NCI-H524 treated with DMSO at 0.1 percent for 48 hours (cell line): ENCODE data around the gene CNTD1.

Experiments used
- DNase-seq: peaks from one replicate; lab custom pipeline; 2025; lab: John Stamatoyannopoulos, UW

Gene CNTD1

DNA sequence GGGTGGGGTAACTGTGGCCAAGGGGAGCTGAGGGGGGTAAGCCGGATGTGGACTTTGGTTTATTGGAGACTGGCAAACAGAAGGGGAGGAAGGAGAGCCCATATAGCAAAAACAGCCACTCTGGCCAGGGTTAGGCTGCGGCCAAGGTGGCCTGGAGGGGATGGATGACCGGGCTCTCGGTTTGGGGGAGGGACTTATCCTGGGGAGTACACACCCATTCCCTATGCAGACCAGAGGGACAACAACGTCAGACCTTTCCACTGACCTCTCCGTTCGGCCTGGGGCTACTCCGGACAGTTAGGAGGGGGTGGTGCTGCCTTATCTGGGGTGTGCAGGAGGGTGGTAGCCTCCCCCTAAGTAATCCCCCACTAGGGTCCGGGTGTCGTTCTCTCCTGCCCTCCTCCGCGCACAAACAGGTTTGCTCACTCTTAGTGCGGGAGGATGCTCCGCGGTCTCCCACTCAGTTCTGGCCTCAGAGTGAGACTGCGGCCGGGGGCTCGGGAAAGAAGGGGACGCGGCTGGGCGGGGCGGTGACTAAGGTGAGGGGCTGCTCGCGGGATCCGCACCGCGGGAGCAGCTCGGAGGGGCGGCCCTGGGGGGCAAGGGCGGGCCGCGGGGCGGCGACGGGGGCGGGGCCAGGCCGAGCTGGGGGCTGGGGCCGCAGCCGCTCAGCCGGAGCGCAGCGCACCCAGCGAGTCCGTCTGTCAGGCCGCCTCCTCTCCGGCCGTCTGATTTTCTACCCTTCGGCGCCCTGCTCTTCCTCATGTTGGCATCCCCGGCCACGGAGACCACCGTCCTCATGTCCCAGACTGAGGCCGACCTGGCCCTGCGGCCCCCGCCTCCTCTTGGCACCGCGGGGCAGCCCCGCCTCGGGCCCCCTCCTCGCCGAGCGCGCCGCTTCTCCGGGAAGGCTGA is 18.5 kb upstream of the CNTD1 start, which contains the start of gene WNK4:
WNK4 (plus strand) TSS at position 675 of the 915 bp plus-strand sequence; CDS start at position 764, 89 bp downstream.
- DNase-seq, result peak; percentile 11

- no peak for DNase-seq
These were observed 17.6 kb upstream of the CNTD1 start for GRCh38 chr17:42780851-42781638.

DNA sequence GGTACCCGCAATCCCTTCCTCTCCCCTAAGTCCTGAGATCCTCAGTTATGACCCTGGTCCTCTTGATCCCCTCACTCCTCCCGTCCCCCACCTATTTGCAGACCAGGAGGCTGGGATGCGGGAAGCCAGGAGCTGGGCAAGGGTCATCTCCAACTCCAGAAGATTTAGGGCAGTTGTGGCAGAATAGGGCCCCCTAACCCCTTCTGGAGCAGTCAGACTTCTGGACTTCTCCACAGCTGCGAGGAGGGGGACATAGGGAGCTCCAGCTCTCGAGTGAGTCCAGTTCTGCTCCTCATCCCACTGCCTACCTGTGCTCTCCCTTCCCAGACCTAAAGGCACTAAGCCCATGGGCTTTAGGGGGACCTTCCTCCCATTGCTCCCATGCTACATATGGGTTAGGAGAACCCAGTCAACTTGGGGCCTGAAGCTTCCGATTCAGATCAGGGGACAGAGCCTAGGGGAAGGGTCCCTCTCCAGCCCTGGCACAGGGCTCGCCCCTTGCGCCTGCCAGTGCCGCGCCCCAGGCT is 17.0 kb upstream of the CNTD1 start:
- DNase-seq, result no peak

DNA sequence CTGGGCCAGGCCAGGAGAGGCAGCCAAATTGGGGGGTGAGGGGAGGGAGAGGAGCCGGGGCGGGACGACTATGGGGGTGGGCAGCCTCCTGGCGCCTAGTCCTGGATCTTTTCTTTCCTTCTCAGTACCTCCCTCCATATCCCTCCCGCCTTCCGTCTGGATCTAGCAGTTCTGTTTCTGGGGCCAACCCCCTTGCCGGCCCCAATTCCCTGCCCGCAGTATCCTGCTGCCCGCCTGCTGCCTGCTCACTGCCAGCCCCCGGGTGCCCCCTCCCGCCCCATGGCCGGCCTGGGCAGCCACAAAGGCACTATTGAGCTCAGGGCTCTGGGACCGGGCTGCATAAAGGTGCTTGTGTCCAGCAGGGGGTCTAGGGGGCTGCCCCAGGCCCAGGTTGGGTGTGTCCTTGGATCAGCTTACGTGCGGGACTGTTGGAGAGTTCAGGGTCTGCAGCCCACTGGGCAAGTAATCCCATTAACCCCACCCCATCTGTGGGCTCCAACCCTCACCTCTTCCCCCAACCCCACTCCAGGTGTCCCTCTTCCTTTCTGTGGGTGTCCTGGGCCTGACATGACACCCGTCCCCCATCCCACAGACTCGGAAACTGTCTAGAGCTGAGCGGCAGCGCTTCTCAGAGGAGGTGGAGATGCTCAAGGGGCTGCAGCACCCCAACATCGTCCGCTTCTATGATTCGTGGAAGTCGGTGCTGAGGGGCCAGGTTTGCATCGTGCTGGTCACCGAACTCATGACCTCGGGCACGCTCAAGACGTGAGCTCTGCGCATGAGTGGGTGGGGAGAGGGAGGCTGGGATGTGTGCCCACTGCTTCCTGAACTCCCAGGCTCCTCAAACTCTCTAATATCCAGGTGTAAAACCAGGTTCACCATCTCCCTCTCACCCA is 16.2 kb upstream of the CNTD1 start:
- no peak for DNase-seq

- DNase-seq, result no peak
These were observed 15.4 kb upstream of the CNTD1 start for GRCh38 chr17:42783062-42783790.

DNA sequence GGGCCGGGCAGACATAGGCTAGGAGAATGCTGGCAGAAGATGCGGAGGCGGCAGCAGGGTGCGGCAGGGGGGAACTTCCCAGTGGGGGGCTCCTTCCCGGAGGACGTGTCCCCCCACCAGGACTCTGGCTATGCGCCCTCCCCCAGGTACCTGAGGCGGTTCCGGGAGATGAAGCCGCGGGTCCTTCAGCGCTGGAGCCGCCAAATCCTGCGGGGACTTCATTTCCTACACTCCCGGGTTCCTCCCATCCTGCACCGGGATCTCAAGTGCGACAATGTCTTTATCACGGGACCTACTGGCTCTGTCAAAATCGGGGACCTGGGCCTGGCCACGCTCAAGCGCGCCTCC is 14.9 kb upstream of the CNTD1 start:
- DNase-seq, result no peak

GRCh38 chr17:42784409-42784808 is 14.3 kb upstream of the CNTD1 start:
- DNase-seq, result no peak

DNA sequence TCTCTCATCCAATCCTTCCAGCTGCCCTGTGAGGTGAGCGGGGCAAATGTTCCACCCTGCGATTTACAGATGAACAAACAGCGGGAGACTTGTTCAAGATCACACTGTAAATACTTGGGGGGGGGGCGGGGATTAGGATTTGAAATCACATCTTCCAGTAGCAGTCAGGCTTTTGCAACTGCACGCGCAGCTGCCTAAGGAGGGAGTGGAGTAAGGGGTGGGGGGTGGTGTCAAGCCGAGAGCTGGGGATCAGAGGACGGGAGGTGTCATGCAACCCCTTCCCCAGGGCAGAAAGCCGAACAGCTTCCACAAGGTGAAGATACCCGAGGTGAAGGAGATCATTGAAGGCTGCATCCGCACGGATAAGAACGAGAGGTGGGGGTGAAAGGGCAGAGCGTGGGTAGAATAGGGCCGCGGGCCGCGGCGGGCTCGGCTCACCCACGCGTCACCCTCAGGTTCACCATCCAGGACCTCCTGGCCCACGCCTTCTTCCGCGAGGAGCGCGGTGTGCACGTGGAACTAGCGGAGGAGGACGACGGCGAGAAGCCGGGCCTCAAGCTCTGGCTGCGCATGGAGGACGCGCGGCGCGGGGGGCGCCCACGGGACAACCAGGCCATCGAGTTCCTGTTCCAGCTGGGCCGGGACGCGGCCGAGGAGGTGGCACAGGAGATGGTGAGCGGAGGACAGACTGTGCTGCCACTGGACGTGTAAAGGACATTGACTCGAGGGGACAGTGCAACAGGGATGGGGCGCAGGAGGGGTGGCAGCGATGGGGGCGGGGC is 13.7 kb upstream of the CNTD1 start:
- no peak for DNase-seq

- DNase-seq, result no peak
These were observed 11.4 kb upstream of the CNTD1 start for GRCh38 chr17:42787266-42787665.

- no peak for DNase-seq
These were observed 6.7 kb upstream of the CNTD1 start for GRCh38 chr17:42791948-42792347.

GRCh38 chr17:42792545-42792944 is 6.1 kb upstream of the CNTD1 start:
- no peak for DNase-seq

GRCh38 chr17:42795061-42795460 is 3.6 kb upstream of the CNTD1 start:
- no peak for DNase-seq

DNA sequence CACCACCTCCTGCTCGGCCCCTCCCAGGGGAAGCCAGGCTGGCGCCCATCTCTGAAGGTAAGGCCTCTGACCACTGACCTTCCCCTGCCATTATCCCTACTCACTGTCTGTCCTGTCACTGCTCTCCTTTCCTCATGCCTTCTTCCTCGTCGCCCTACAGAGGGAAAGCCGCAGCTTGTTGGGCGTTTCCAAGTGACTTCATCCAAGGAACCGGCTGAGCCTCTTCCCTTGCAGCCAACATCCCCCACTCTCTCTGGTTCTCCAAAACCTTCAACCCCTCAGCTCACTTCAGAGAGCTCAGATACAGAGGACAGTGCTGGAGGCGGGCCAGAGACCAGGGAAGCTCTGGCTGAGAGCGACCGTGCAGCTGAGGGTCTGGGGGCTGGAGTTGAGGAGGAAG is 3.2 kb upstream of the CNTD1 start:
- DNase-seq, result no peak

DNA sequence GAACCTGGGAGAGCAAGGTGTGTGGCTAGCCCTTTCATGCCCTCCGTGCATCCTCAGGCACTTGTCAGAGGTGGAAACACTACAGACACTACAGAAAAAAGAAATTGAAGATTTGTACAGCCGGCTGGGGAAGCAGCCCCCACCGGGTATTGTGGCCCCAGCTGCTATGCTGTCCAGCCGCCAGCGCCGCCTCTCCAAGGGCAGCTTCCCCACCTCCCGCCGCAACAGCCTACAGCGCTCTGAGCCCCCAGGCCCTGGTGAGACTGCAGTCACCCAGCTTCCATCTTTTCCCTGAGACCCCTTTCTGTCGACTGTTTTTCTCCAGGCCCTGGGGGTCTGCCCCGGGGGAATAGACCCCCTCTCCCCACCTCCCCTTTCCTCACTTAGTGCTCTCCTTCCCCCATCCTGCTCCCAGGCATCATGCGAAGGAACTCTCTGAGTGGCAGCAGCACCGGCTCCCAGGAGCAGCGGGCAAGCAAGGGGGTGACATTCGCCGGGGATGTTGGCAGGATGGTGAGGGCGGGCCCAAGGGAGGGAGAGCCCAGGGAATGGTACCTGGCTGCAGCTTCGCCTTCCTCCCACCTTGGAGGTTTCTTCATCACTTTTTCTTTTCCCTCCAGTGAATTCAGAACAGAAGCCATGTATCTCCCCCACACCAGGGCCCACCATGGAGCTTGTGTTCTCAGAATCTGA is 2.4 kb upstream of the CNTD1 start:
- DNase-seq, result no peak

- DNase-seq, result no peak
These were observed 1.3 kb upstream of the CNTD1 start for GRCh38 chr17:42797067-42798007.

DNA sequence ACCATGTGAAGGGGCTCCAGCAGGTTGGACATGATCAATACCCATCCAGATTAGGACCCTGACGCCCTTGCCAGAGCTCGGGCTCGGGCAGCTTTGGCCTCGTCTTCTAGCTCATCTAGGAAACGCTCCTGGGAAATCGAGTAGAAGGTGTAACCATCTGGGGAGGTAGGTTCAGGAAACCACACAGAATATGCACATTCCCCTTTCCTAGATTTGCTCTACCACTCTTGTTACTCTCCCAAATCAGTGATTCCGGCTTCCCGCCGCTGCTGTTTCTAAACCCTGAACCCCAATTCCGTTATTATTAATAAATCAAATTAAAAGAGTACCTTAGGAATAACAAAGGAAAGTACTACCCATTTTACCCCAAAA is 664 bp upstream of the CNTD1 start:
- no peak for DNase-seq

DNA sequence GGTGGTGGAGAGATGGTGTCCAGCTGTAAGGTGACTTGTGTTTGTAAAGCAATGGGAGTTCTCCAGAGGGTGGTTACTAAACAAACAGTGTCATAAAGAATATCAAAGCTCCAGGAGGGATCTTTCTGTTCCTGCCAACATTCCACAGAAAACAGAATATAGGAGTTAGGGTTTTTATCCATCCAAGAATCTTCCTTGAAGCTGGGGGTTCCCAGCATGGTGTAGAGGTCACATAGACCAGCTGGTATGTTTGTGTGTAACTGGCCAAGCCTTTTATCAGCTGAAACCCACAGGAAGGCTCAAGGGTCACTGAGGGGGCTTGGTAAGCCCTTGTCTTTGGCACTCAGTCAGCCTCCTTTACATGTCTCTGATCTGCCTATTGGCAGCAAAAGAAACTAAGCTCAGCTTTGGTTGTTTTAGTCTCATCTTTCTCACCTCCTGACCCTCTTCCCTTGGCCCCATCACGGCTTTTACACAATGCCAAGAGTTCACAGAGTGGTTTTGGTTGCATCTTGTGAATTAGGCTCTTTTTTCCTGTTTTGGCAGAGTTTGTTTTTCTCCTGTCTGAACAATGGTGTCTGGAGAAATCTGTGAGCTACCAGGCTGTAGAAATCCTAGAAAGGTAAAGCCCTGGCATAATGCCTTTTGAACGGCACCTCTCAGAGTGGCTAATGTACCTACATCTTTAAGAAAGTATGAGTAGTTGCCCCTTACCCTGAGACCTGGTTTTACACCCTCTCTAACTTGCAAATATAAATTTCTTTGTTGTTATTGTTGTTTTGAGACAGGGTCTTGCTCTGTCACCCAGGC is 4.6 kb downstream of the CNTD1 start:
- no peak for DNase-seq

DNA sequence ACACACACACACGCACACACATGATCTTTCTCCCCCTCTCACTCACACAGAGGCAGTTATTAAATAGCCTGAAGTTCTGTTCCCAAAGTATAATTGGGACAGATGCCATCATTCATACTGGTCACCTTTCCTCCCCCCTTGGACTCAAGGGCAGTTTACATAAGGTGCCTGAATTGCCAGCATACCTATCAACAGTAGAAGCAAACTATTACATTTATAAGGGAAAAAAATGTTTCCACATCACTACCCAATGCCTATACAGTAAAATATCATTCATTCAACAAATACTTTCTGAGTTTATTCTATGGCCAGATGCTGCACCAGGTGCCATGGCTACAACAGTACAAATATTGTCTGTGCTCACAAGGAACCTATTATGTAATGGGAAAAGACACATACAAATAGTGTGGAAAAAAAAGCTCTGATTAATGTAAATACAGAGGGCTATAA is 6.3 kb downstream of the CNTD1 start:
- no peak for DNase-seq
